Lung (tissue), 12 donors: ENCODE data around the gene TEDC2. TPM values are rescaled to one million over a fixed set of nuclear protein-coding genes. Genes with fewer than 3 reads are reported as not detected.

Source experiments
- ATAC-seq: fragments of 200-7000 bp; cut with Tn5 transposase; one replicate; pipeline ENCODE4 v1.9.1; 2020; ENCODE audit warnings: moderate number of reproducible peaks; ENCODE audit not compliant: insufficient read depth, low FRiP score
- DNase-seq, 3 donors: peaks; one replicate each; pipeline ENCODE4 v3.0.0-alpha.2; 2013 to 2017
- H3K27ac ChIP-seq, 2 donors: one replicate each; pipeline ENCODE4 v1.5.1; 2013; ENCODE audit warnings: mild to moderate bottlenecking in 2 of 2, moderate library complexity in 2 of 2, control low read depth in 1 of 2, inconsistent platforms in 1 of 2, low read depth in 1 of 2, low read length in 1 of 2
- H3K27me3 ChIP-seq, 3 donors: one replicate each; pipeline ENCODE4 v1.5.1; 2013; ENCODE audit warnings: low read length in 2 of 3; ENCODE audit not compliant: control insufficient read depth in 3 of 3, insufficient read depth in 3 of 3
- H3K36me3 ChIP-seq, 4 donors: one replicate each; pipeline ENCODE4 v1.5.1; 2013; ENCODE audit warnings: low read length in 4 of 4, mild to moderate bottlenecking in 1 of 4, moderate library complexity in 1 of 4; ENCODE audit not compliant: control insufficient read depth in 4 of 4, insufficient read depth in 4 of 4
- H3K4me1 ChIP-seq, 5 donors: one replicate each; pipeline ENCODE4 v1.5.1; 2013; ENCODE audit warnings: low read length in 5 of 5, mild to moderate bottlenecking in 2 of 5, moderate library complexity in 1 of 5; ENCODE audit not compliant: control insufficient read depth in 5 of 5, insufficient read depth in 5 of 5
- H3K4me3 ChIP-seq: one replicate; pipeline ENCODE4 v1.5.1; 2013; ENCODE audit warnings: mild to moderate bottlenecking, control low read depth, moderate library complexity
- H3K9ac ChIP-seq, 2 donors: one replicate each; pipeline ENCODE4 v1.5.1; 2013; ENCODE audit warnings: low read length in 2 of 2, control low read depth in 1 of 2; ENCODE audit not compliant: insufficient read depth in 1 of 2
- H3K9me3 ChIP-seq, 4 donors: one replicate each; pipeline ENCODE4 v1.5.1; 2013; ENCODE audit warnings: low read length in 3 of 4, mild to moderate bottlenecking in 1 of 4, moderate library complexity in 1 of 4; ENCODE audit not compliant: control insufficient read depth in 4 of 4, insufficient read depth in 3 of 4
- CTCF ChIP-seq: IDR thresholded peaks from 2 replicates; pipeline ENCODE4 v1.5.1; 2012; ENCODE audit warnings: mild to moderate bottlenecking; ENCODE audit errors: control extremely low read depth, extremely low read depth
- WGBS, 2 donors: extraction: QIAGEN DNeasy Blood & Tissue Kit; methylation state at CpG; one replicate each; pipeline ENCODE4 v1.1.7; 2013; 5-methylcytosine and 5-hydroxymethylcytosine counted together
- polyA plus RNA-seq, 2 donors: library from polyadenylated mRNA; stranded (reverse); fragments of 200-250 nt; gene quantifications; one replicate each; pipeline ENCODE4 v1.2.1, GENCODE V29; 2013
- total RNA-seq, 2 donors: library from RNA; depleted of rRNA in 1 of 2; stranded (reverse); fragments of >200 nt in 1 of 2; gene quantifications; one replicate each; pipeline ENCODE4 v1.2.1, GENCODE V29; 2014 to 2021
- donor health status: control.
- donor health status: control.
- donor health status: Bipolar disorder and iron deficiency.
- donor health status: healthy.
- donor health status: DM: yes; HTN: yes; CAD: no.

Gene TEDC2
- total and polyA plus RNA-seq, 4 donors, result 1.1 to 3.6 (median 2.2) TPM

- Histone ChIP-seq H3K9me3 (peaks cover 0 to 2% (median 0%) of the 10 kb centered on the region in 4 donors), H3K27ac (no peak overlapping the region), H3K27me3 (no peaks in the 10 kb centered on the region), H3K36me3 (peaks cover 0 to 53% (median 27%) of the 10 kb centered on the region in 4 donors), H3K4me3 (no peak overlapping the region), H3K4me1 (no peaks in the 10 kb centered on the region), H3K9ac (no peak overlapping the region)
- TF ChIP-seq CTCF, result no peak
- WGBS, 2 donors, result 95 to 96% methylated on average over 19 of the region's 19 CpGs
- no peak for DNase-seq
- no peak for ATAC-seq
Measured at GRCh38 chr16:2450975-2451381, 8.9 kb upstream of the TEDC2 start.

- no peak for ATAC-seq
- Histone ChIP-seq H3K27me3 (no peaks in the 10 kb centered on the region), H3K4me1 (no peaks in the 10 kb centered on the region), H3K27ac (no peak overlapping the region), H3K9ac (no peak overlapping the region), H3K36me3 (peaks cover 0 to 52% (median 20%) of the 10 kb centered on the region in 4 donors), H3K9me3 (peaks cover 0 to 2% (median 0%) of the 10 kb centered on the region in 4 donors), H3K4me3 (no peak overlapping the region)
- WGBS, 2 donors, result 97 to 98% methylated on average over 18 of the region's 18 CpGs
- no peak for DNase-seq
- no peak for TF ChIP-seq CTCF
Measured at GRCh38 chr16:2451851-2452320, 8.0 kb upstream of the TEDC2 start.

GRCh38 chr16:2452650-2453049 is 7.3 kb upstream of the TEDC2 start:
- no peak for ATAC-seq
- no peak overlapping the region for H3K4me3 ChIP-seq
- H3K36me3 ChIP-seq, result peaks cover 0 to 57% (median 19%) of the 10 kb centered on the region in 4 donors
- no peak for DNase-seq
- peaks cover 0 to 2% (median 0%) of the 10 kb centered on the region in 4 donors for H3K9me3 ChIP-seq
- H3K9ac ChIP-seq, result no peak overlapping the region
- 96% methylated on average over 8 of the region's 8 CpGs for WGBS, 2 donors
- TF ChIP-seq CTCF, result no peak
- no peaks in the 10 kb centered on the region for H3K4me1 ChIP-seq
- H3K27ac ChIP-seq, result no peak overlapping the region
- no peaks in the 10 kb centered on the region for H3K27me3 ChIP-seq
